Measurements from ENCODE around the gene EMC10.

EMC10 gene

GRCh38 chr19:50500753-50501151, 24.4 kb downstream of the EMC10 start:
- H3K4me3 ChIP-seq (ENCODE audit: low read depth, low read length) = no peak overlapping the region
- no peak for TF ChIP-seq CTCF (IDR thresholded peaks at IDR 0.05; ENCODE audit: low read depth, low read length)

GRCh38 chr19:50501186-50501567, 24.9 kb downstream of the EMC10 start:
- TF ChIP-seq CTCF (IDR thresholded peaks at IDR 0.05; ENCODE audit: low read depth, low read length) = no peak
- H3K4me3 ChIP-seq (ENCODE audit: low read depth, low read length) = no peak overlapping the region

GRCh38 chr19:50501568-50502475, 25.5 kb downstream of the EMC10 start:
- no peak for TF ChIP-seq CTCF (IDR thresholded peaks at IDR 0.05; ENCODE audit: low read depth, low read length)
- H3K4me3 ChIP-seq (ENCODE audit: low read depth, low read length) = no peak overlapping the region

GRCh38 chr19:50505856-50506611, 29.7 kb downstream of the EMC10 start:
- TF ChIP-seq CTCF (IDR thresholded peaks at IDR 0.05; ENCODE audit: low read depth, low read length) = no peak
- H3K4me3 ChIP-seq (ENCODE audit: low read depth, low read length) = no peak overlapping the region

- no peak for TF ChIP-seq CTCF (IDR thresholded peaks at IDR 0.05; ENCODE audit: low read depth, low read length)
- no peak overlapping the region for H3K4me3 ChIP-seq (ENCODE audit: low read depth, low read length)
Measured at GRCh38 chr19:50506700-50507099, 30.4 kb downstream of the EMC10 start.

- H3K4me3 ChIP-seq (ENCODE audit: low read depth, low read length) = no peak overlapping the region
- TF ChIP-seq CTCF (IDR thresholded peaks at IDR 0.05; ENCODE audit: low read depth, low read length) = no peak
Measured at GRCh38 chr19:50507376-50507775, 31.1 kb downstream of the EMC10 start.

GRCh38 chr19:50508843-50509190, 32.5 kb downstream of the EMC10 start:
- TF ChIP-seq CTCF (IDR thresholded peaks at IDR 0.05; ENCODE audit: low read depth, low read length) = no peak

More at GRCh38 chr19:50508843-50509190, 32.5 kb downstream of the EMC10 start:
- no peak overlapping the region for H3K4me3 ChIP-seq (ENCODE audit: low read depth, low read length)

All from WI38 (cell line).